Measurements from ENCODE around the gene LEPROT. TPM values are rescaled to one million over a fixed set of nuclear protein-coding genes. Genes with fewer than 3 reads are reported as not detected.

The LEPROT gene
- total RNA-seq, 1 experiment from 2014 or later = 68.7 TPM

- DNase-seq = peak; percentile 99
- intact Hi-C loops (cut with micrococcal nuclease; ENCODE audit: unreplicated experiment) = loop anchor here (5.0 to 10.0 kb wide), 3 partner anchors 108 to 355 kb away; no protein-coding TSS in a partner anchor
- peaks cover 31% of the 10 kb centered on the region for H3K4me1 Mint-ChIP-seq (ENCODE audit: low read depth, unreplicated experiment)
- CTCF ChIA-PET = interaction anchor here (0.5 to 1.9 kb wide), 11 partner anchors 11 to 268 kb away, joined by 3 to 7 read pairs (median 4); partner anchors contain the start of gene DNAJC6
- no peaks in the 10 kb centered on the region for H3K9me3 Mint-ChIP-seq (ENCODE audit: low read depth, unreplicated experiment)
- no peak overlapping the region for H3K27ac Mint-ChIP-seq (ENCODE audit: unreplicated experiment)
- TF ChIP-seq, protein P1, sequence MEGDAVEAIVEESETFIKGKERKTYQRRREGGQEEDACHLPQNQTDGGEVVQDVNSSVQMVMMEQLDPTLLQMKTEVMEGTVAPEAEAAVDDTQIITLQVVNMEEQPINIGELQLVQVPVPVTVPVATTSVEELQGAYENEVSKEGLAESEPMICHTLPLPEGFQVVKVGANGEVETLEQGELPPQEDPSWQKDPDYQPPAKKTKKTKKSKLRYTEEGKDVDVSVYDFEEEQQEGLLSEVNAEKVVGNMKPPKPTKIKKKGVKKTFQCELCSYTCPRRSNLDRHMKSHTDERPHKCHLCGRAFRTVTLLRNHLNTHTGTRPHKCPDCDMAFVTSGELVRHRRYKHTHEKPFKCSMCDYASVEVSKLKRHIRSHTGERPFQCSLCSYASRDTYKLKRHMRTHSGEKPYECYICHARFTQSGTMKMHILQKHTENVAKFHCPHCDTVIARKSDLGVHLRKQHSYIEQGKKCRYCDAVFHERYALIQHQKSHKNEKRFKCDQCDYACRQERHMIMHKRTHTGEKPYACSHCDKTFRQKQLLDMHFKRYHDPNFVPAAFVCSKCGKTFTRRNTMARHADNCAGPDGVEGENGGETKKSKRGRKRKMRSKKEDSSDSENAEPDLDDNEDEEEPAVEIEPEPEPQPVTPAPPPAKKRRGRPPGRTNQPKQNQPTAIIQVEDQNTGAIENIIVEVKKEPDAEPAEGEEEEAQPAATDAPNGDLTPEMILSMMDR (IDR thresholded peaks at IDR 0.05; ENCODE audit: unreplicated experiment) = no peak
- H3K4me3 Mint-ChIP-seq (ENCODE audit: low read depth, unreplicated experiment) = no peak overlapping the region
- BruUV-seq (replicated peaks) = no TSS peak
- no peaks in the 10 kb centered on the region for H3K27me3 Mint-ChIP-seq (ENCODE audit: unreplicated experiment)
- H3K36me3 Mint-ChIP-seq (ENCODE audit: insufficient read depth, unreplicated experiment) = peaks cover 6% of the 10 kb centered on the region
These were observed 533 bp upstream of the LEPROT start for GRCh38 chr1:65419681-65420589.

- peaks cover 20% of the 10 kb centered on the region for H3K36me3 Mint-ChIP-seq (ENCODE audit: insufficient read depth, unreplicated experiment)
- no peak overlapping the region for H3K27ac Mint-ChIP-seq (ENCODE audit: unreplicated experiment)
- peaks cover 46% of the 10 kb centered on the region for H3K4me1 Mint-ChIP-seq (ENCODE audit: low read depth, unreplicated experiment)
- TF ChIP-seq, protein P1 (IDR thresholded peaks at IDR 0.05; ENCODE audit: unreplicated experiment) = no peak
- intact Hi-C loops (cut with micrococcal nuclease; ENCODE audit: unreplicated experiment) = loop anchor here (5.0 to 10.0 kb wide), 2 partner anchors 154 to 357 kb away; no protein-coding TSS in a partner anchor
- peaks cover 2% of the 10 kb centered on the region for H3K9me3 Mint-ChIP-seq (ENCODE audit: low read depth, unreplicated experiment)
- BruUV-seq (replicated peaks) = TSS peak; percentile 71
- H3K4me3 Mint-ChIP-seq (ENCODE audit: low read depth, unreplicated experiment) = no peak overlapping the region
- CTCF ChIA-PET = interaction anchor here (0.5 to 0.8 kb wide), 3 partner anchors 101 to 169 kb away, joined by 3 read pairs; partner anchors contain the start of gene DNAJC6
- H3K27me3 Mint-ChIP-seq (ENCODE audit: unreplicated experiment) = no peaks in the 10 kb centered on the region
- DNase-seq = no peak
These were observed 1.0 kb downstream of the LEPROT start for GRCh38 chr1:65421351-65422025.

DNA sequence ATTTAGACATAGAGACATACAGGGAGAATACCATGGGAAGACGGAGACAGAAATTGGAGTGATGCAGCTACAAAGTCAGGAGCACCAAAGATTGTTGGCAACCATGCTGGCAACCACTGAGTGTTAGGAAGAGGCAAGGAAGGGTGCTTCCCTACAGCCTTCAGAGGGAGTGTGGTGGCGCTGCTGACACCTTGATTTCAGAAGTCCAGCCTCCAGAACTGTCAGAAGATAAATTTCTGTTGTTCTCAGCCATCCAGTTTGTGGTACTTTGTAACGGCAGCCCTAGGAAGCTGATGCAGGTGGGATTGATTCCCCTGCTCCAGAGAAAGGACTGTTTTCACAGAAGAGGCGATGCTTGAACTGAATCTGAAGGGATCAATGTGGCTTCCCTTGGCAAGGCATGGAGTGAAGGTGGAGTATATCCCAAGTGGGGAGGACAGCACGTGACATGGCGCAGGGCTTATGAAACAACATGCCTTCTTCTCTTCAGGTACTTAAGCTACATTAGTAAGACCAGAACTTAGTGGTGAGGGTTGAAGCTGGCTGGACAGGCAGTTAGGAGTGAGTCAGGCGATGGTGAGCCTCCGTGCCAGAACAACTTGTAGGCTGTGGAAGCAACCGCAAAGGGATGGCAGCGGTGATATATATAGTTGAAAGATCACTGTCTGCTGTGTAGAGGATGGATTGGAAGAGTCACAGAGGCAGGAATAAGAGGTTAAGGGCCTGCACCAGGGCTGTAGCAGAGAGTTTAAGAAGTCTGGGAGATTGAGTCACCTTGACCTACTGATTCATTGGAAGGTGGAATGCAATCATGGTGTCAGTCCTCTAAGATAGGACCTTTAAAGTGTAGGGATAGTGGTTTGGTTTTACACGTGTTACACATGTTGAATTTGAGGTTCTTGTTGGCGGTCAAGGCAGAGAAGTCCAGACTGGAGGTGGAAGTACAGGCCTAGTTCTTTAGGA, 2.1 kb downstream of the LEPROT start:
- peaks cover 28% of the 10 kb centered on the region for H3K36me3 Mint-ChIP-seq (ENCODE audit: insufficient read depth, unreplicated experiment)
- peaks cover 2% of the 10 kb centered on the region for H3K9me3 Mint-ChIP-seq (ENCODE audit: low read depth, unreplicated experiment)
- no TSS peak for BruUV-seq (replicated peaks)
- CTCF ChIA-PET = interaction anchor here (0.8 kb wide), 1 partner anchor 170 kb away, joined by 3 read pairs; no protein-coding TSS in a partner anchor
- no peak overlapping the region for H3K4me3 Mint-ChIP-seq (ENCODE audit: low read depth, unreplicated experiment)
- intact Hi-C loops (cut with micrococcal nuclease; ENCODE audit: unreplicated experiment) = loop anchor here (5.0 to 10.0 kb wide), 2 partner anchors 155 to 358 kb away; no protein-coding TSS in a partner anchor
- H3K27me3 Mint-ChIP-seq (ENCODE audit: unreplicated experiment) = no peaks in the 10 kb centered on the region
- no peak overlapping the region for H3K27ac Mint-ChIP-seq (ENCODE audit: unreplicated experiment)
- TF ChIP-seq, protein P1 (IDR thresholded peaks at IDR 0.05; ENCODE audit: unreplicated experiment) = no peak
- peaks cover 42% of the 10 kb centered on the region for H3K4me1 Mint-ChIP-seq (ENCODE audit: low read depth, unreplicated experiment)
- DNase-seq = peak; percentile 16

Data from Calu3 (cell line).